Glomerular endothelial cell (primary cell): ENCODE data around the gene SLX4IP. TPM values are rescaled to one million over a fixed set of nuclear protein-coding genes. Genes with fewer than 3 reads are reported as not detected.

ENCODE experiments used
- DNase-seq: peaks from one replicate; pipeline ENCODE4 v3.0.0-alpha.2; 2011; ENCODE audit warnings: low read depth, low spot score; ENCODE audit errors: extremely low read depth
- total RNA-seq: library from RNA; depleted of rRNA; stranded (reverse); fragments of >200 nt; gene quantifications from 2 replicates; pipeline ENCODE4 v1.2.3, GENCODE V29; 2015

Gene SLX4IP
- total RNA-seq, 1 donor from 2014 or later = 3.4 TPM

DNA sequence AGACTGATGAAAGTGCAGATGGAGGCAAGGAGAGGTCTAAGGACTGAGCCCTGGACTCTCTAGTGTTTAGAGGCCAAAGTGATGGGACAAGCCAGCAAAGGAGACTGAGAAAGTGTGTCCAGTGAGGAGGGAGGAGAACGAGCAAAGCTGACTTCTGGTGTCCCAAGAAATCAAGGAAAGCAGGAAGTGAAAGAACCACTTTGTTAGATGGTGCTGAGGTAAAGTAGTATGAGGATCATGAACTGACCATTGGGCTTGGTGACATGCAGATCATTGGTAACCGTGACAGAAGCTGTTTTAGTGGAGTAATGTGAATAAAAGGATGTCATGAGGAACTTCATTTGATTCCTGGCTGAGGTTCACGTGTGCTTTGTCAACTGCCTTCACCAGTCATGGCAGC is 108.4 kb downstream of the SLX4IP start:
- no peak for DNase-seq

GRCh38 chr20:10547276-10548114 is 112.4 kb downstream of the SLX4IP start:
- no peak for DNase-seq

DNA sequence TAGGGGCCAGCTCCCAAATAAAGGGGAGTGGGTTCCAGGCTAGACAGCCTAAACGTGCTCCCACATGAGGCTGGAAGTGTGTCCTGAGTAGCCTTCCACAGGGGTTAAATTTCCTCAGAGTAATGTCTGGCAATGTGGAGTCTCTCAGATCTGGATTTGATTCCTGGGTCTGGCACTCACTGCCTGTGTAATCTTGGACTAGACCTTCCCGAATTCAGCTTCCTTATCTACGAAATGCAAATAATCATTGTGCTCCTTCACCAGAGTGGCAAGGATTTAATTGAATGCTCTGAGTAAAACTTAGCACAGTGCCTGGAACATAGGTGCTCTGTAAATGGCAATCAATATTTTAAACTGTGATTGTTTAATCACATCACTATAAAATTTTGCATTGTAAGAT is 114.4 kb downstream of the SLX4IP start:
- DNase-seq = no peak

- no peak for DNase-seq
Measured at GRCh38 chr20:10550204-10551118, 115.4 kb downstream of the SLX4IP start.

DNA sequence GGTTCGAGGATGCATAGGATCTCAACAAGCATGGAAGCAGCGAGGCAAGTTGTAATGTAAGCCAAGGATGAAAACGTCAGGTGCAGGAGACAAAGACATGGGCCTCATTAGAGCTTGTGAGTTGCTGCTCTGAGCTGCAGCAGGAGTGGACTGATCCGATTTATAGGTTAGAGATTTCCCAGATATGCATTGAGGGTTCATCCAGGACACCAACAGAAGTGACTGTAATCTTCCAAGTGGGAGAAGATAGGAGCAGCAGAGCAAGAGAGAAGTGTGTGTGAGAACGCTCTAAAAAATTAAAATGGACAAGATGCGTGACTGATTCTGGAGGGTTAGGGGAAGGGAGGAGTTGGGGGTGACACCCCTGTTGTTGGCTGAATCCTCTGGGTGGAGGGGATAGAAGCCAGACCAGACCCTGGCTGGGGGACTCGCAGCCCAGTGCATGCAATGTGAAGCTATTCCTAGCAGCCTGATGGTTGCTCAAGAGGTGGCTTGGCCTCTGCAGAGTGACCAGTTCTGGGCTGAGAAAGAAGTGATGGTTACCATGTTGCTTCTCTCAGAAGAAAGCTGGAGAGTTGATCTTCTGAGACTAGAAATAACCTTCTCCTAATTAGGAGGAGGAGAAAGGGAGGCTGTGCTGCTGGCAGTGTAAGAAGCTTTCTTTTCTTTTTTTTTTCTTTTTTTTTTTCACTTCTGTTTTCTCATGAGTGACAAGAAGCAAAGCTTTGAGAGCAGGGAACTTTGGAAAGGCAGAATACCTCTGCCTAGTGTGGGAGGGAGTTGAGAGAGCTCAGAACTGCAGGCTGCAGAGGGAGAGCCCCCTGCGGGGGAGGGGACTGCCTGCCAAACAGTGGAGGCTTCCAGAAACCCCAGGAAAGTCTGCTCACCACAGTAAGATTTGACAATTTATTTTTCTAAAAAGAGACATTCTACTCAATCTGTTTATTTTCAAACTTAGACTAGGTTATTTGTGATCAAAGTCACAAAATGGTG is 116.9 kb downstream of the SLX4IP start:
- DNase-seq = no peak

DNA sequence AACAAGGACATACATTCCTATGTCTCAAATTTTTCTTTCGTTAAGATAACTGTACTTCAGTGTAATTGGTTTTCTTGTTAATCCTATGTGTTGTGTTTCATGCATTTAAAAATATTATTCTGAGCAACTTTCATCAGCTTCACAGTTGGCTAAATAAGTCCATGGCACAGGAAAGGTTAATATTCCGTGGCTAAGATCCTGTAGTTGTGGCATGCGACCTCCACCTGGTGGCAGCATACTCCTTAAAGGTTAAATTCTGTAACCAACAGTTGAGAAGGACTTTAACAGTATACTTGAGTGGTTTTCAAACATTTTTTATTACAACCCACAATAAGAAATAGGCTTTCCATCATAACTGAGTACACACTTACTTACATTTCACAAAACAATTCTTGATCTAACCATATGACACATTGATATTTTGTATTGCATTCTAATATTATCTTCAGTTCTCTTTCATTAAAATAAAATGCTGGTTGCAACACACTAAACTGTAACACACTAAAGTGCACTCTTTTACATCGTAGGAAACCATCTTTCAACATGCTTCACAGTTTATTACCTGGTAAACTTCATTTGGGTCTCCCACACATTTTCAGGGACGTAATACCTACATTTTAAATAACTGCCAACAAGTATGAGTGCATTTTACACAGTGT is 118.3 kb downstream of the SLX4IP start:
- peak; percentile 66 for DNase-seq

GRCh38 chr20:10554285-10554684 is 119.2 kb downstream of the SLX4IP start:
- DNase-seq = no peak

GRCh38 chr20:10555393-10555792 is 120.3 kb downstream of the SLX4IP start:
- no peak for DNase-seq

DNA sequence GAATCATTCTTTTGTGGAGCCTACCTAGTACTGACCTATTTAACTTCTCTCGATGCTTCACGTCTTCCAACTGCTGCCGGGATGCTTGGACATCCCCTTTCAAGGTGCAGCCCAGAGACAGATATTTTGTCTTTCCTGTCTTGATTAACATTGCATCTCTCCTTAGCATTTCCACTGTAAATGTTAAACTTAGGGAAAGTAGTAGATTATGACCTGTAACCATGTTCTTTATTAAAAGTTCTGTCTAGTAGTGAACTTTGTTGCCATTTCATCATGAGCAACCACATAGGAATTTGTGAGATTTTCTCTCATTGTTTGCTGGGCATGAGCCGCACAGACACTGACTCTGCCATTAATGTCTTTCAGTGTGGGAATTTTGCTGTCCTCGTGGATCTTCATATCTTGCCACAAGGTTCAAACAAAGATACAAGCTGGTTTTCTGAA is 120.8 kb downstream of the SLX4IP start:
- DNase-seq = no peak

- no peak for DNase-seq
Measured at GRCh38 chr20:10556519-10557083, 121.5 kb downstream of the SLX4IP start.

GRCh38 chr20:10557685-10558084 is 122.6 kb downstream of the SLX4IP start:
- no peak for DNase-seq

GRCh38 chr20:10558635-10559187 is 123.6 kb downstream of the SLX4IP start:
- no peak for DNase-seq

DNA sequence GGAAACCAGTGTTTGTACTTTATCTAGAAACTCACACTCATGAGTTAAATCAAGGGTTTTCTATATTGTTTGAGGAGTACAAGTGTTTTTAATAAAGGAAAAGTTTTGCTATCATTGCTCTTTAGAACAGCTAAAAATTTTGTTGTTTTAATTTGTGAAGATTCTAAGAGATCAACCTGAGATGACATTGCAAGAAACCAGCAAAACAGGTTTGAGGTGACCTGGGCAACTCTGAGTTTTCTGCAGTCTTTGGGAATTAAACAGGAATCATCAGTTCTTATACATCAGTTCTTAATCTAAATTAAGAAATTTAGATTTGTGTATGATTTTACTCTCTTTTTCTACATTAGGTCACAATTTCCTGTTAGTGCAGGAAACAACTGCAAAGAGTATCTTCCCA is 124.2 kb downstream of the SLX4IP start:
- DNase-seq = no peak

DNA sequence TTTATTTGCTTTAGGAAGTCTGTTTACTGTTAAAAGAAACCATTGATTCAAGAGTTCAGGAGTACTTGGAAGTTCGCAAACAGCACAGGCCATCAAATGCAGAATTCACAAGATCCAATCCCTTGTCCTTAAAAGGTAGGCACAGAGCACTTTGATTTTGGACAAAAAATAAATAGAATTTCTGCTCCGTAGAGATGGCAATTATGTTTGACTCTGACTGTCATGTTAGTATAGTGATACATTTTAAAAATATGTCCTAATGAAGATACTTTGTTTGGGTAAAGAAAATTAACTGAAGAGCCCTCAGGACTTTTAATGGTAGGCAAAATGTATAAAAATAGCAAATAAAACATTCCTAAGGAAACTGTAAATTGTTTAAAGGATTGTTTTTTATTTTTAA is 125.6 kb downstream of the SLX4IP start:
- no peak for DNase-seq

- DNase-seq = no peak
Measured at GRCh38 chr20:10561302-10561701, 126.2 kb downstream of the SLX4IP start.

GRCh38 chr20:10562899-10563298 is 127.8 kb downstream of the SLX4IP start:
- no peak for DNase-seq

DNA sequence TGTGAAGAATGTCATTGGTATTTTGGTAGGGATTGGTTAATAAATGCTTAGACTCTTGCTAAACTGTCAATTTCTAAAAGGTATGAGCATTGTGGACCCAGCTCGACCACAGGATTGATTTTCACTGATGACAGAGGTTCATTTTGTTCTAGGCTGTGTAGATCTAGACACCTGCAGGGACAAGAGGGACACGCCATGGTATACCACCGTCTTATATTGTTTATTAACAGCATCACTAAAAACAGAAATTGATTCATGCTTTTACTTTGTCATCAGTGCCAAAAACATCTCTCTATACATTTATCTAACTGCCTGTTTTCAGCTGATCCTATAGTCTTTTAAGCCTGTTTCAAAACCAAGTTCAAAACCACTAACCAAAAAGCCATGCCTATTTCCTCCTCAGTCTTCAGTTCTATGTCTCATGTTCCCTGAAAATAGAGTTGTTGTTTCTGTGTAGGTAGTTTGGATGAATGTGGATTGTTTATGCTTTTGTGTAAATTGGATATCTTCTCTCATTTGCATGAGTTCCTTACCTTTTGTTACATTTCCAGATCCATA is 128.9 kb downstream of the SLX4IP start:
- DNase-seq = no peak

DNA sequence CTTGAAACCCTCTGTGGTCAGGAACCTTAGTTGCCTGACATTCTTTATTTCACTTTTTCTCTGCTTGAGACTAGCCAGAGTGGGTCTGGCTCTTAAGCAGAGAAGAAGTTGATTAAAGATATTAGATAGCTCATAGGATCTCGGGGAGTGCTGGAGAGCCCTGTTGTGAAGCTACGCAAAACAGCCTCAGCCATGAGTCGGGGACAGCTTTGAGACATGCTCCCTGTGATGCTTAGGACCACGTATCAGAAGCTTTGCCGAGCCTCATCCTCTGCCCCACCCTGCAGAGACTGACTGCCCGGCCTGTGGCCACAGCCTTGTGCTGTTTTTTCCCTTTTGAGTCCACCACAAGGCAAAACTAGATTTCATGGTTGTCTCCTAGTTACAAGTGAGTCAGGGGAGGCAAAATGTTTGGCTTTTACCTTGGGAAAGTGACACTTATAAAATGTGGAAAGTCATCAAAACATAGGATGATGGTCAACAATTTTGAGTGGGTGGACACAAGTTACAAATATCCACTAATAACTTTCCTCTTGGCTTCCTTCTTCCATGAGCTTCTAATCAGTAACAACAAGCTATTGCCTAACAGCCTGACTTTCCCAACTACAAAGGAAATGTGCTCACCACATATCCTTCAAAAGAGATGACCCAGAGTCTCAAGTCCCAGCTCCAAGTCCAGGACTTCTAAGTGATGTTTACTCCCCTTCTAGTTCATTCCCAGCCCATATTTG is 130.3 kb downstream of the SLX4IP start:
- no peak for DNase-seq
